Transverse colon (tissue), 4 donors: ENCODE results near the gene FRAS1. TPM values are rescaled to one million over a fixed set of nuclear protein-coding genes. Genes with fewer than 3 reads are reported as not detected.

Experiments
- DNase-seq: peaks from one replicate; pipeline ENCODE4 v3.0.0-alpha.2; 2019
- H3K27ac ChIP-seq, 4 donors: fragments of 200-600 bp; sonication (generic); 2 replicates each; pipeline ENCODE4 v1.5.1; 2016 to 2018; ENCODE audit warnings: inconsistent platforms in 4 of 4
- H3K27me3 ChIP-seq: fragments of 200-600 bp; sonication (generic); 2 replicates; pipeline ENCODE4 v1.5.1; 2017; ENCODE audit warnings: inconsistent platforms
- H3K36me3 ChIP-seq, 4 donors: fragments of 200-600 bp; sonication (generic); 2 replicates each; pipeline ENCODE4 v1.5.1; 2017 to 2019; ENCODE audit warnings: inconsistent platforms in 4 of 4
- H3K4me1 ChIP-seq, 4 donors: fragments of 200-600 bp; sonication (generic); 2 replicates each; pipeline ENCODE4 v1.5.1; 2017 to 2020; ENCODE audit warnings: inconsistent platforms in 4 of 4
- H3K4me3 ChIP-seq, 4 donors: fragments of 200-600 bp; sonication (generic); 1 replicate in 1 of 4; 2 replicates in 3 of 4; pipeline versions ENCODE4 v1.5.1 to v1.6.1; 2017 to 2019; ENCODE audit warnings: inconsistent platforms in 4 of 4
- H3K9me3 ChIP-seq, 2 donors: fragments of 200-600 bp; sonication (generic); 2 replicates each; pipeline ENCODE4 v1.5.1; 2017 to 2019; ENCODE audit warnings: inconsistent platforms in 2 of 2
- EP300 ChIP-seq: sonication (generic); formaldehyde crosslinking; IDR thresholded peaks from one replicate; pipeline ENCODE4 v1.6.1; 2017; ENCODE audit warnings: antibody characterized with exemption, low read depth
- POLR2A ChIP-seq: fragments of 450-650 bp; IDR thresholded peaks from one replicate; pipeline ENCODE4 v1.6.1; 2016; ENCODE audit warnings: antibody characterized with exemption, mild to moderate bottlenecking, moderate library complexity
- POLR2AphosphoS5 ChIP-seq, 3 donors: sonication (generic); formaldehyde crosslinking; IDR thresholded peaks; one replicate each; pipeline ENCODE4 v1.6.1; 2016; ENCODE audit warnings: antibody characterized with exemption in 3 of 3
- WGBS, 2 donors: methylation state at CpG; one replicate each; pipeline ENCODE4 v1.1.5; 2018; ENCODE audit warnings: low coverage in 1 of 2; 5-methylcytosine and 5-hydroxymethylcytosine counted together
- in situ Hi-C, 4 donors: fragments of 200-750 bp; cut with MboI; loops; one replicate each; pipeline versions ENCODE4 v1.15.0 to v1.15.1; 2017; ENCODE audit warnings: low sequenced_read_pairs in 3 of 4, low pct_ligation_motif_present in 1 of 4, low pct_unique_long_range_greater_than_20kb in 1 of 4
- intact Hi-C: fragments of 100-400 bp; cut with DNase I; formaldehyde crosslinking; loops from one replicate; pipeline ENCODE4 v1.15.1; 2023; ENCODE audit warnings: low total_unique reads
- total RNA-seq, 4 donors: library from RNA; depleted of rRNA; stranded (reverse); fragments of >200 nt; gene quantifications; one replicate each; pipeline ENCODE4 v1.1.0, GENCODE V29; 2016
- TF ChIP-seq, protein P1 (sequence below), 5 experiments: fragments of 200-600 bp in 3 of 5; fragments of 450-650 bp in 2 of 5; sonication (generic) in 3 of 5; IDR thresholded peaks; 1 replicate in 2 of 5; 2 replicates in 3 of 5; pipeline ENCODE4 v1.5.1; 2016 to 2017; ENCODE audit warnings: antibody characterized with exemption in 5 of 5, inconsistent platforms in 3 of 5, mild to moderate bottlenecking in 2 of 5, moderate library complexity in 1 of 5

FRAS1 gene
- total RNA-seq, 4 donors from 2014 or later, result 1.8 to 9.7 (median 3.1) TPM

DNA sequence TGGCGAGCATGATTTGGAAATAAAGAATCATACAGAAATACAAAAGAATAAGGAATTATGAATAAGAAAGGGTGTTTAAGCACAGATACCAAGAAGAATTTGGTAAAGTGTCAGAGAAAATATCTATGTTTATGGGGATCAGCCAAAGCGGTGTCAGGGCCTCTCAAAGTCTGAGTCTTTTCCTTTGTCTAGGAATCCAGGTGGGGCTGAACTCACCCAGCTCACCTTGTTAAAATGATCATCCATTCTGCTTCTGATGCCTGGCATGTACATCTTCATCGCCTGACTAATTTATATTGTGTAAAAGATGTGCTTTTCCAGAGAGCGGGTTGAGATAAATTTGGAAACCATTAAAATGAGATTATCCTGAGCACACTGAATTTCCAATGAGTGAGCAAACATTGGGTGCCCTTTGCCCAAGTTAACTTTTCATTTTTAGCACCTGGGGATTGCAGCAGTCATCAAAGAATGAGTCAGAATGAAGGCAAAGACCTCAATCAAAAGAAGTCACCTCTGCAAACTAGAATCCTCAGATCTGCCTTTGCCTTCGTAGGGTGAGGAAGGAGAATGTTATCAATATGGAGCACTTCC is 352.6 kb downstream of the FRAS1 start:
- Histone ChIP-seq H3K27me3 (no peaks in the 10 kb centered on the region), H3K27ac (no peak overlapping the region), H3K9me3 (no peaks in the 10 kb centered on the region), H3K4me3 (no peak overlapping the region), H3K4me1 (no peaks in the 10 kb centered on the region), H3K36me3 (no peaks in the 10 kb centered on the region)
- intact Hi-C loops, result no loop called here
- WGBS, 2 donors, result 77 to 79% methylated on average over 5 of the region's 5 CpGs
- TF ChIP-seq POLR2AphosphoS5 (IDR thresholded peaks at IDR 0.05) (no peak), EP300 (no peak), POLR2A (no peak)
- TF ChIP-seq, protein P1, sequence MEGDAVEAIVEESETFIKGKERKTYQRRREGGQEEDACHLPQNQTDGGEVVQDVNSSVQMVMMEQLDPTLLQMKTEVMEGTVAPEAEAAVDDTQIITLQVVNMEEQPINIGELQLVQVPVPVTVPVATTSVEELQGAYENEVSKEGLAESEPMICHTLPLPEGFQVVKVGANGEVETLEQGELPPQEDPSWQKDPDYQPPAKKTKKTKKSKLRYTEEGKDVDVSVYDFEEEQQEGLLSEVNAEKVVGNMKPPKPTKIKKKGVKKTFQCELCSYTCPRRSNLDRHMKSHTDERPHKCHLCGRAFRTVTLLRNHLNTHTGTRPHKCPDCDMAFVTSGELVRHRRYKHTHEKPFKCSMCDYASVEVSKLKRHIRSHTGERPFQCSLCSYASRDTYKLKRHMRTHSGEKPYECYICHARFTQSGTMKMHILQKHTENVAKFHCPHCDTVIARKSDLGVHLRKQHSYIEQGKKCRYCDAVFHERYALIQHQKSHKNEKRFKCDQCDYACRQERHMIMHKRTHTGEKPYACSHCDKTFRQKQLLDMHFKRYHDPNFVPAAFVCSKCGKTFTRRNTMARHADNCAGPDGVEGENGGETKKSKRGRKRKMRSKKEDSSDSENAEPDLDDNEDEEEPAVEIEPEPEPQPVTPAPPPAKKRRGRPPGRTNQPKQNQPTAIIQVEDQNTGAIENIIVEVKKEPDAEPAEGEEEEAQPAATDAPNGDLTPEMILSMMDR (IDR thresholded peaks at IDR 0.05), result no peak
- in situ Hi-C loops, result no loop called here
- DNase-seq, result no peak

GRCh38 chr4:78410225-78410624 is 353.1 kb downstream of the FRAS1 start:
- in situ Hi-C loops, result no loop called here
- TF ChIP-seq, protein P1 (IDR thresholded peaks at IDR 0.05), result no peak
- no peak for TF ChIP-seq POLR2A
- TF ChIP-seq EP300, result no peak
- Histone ChIP-seq H3K27ac (no peak overlapping the region), H3K36me3 (no peaks in the 10 kb centered on the region), H3K4me3 (no peak overlapping the region), H3K27me3 (no peaks in the 10 kb centered on the region), H3K9me3 (no peaks in the 10 kb centered on the region), H3K4me1 (no peaks in the 10 kb centered on the region)
- intact Hi-C loops, result no loop called here
- DNase-seq, result no peak

GRCh38 chr4:78410676-78411075 is 353.6 kb downstream of the FRAS1 start:
- Histone ChIP-seq H3K4me3 (no peak overlapping the region), H3K36me3 (no peaks in the 10 kb centered on the region), H3K27ac (no peak overlapping the region), H3K9me3 (no peaks in the 10 kb centered on the region), H3K27me3 (no peaks in the 10 kb centered on the region), H3K4me1 (no peaks in the 10 kb centered on the region)
- no peak for DNase-seq
- in situ Hi-C loops, result no loop called here
- TF ChIP-seq POLR2A (no peak), POLR2AphosphoS5 (IDR thresholded peaks at IDR 0.05) (no peak), EP300 (no peak)
- TF ChIP-seq, protein P1 (IDR thresholded peaks at IDR 0.05), result no peak
- intact Hi-C loops, result no loop called here
- 63 to 82% methylated on average over 1 of the region's 1 CpG for WGBS, 2 donors

- Histone ChIP-seq H3K36me3 (no peaks in the 10 kb centered on the region), H3K27ac (no peak overlapping the region), H3K9me3 (no peaks in the 10 kb centered on the region), H3K4me3 (no peak overlapping the region), H3K27me3 (no peaks in the 10 kb centered on the region), H3K4me1 (no peaks in the 10 kb centered on the region)
- DNase-seq, result no peak
- TF ChIP-seq EP300 (no peak), POLR2AphosphoS5 (IDR thresholded peaks at IDR 0.05) (no peak), POLR2A (no peak)
- TF ChIP-seq, protein P1 (IDR thresholded peaks at IDR 0.05), result no peak
- in situ Hi-C loops, result no loop called here
- intact Hi-C loops, result no loop called here
- WGBS, 2 donors, result 76 to 81% methylated on average over 6 of the region's 6 CpGs
These were observed 357.0 kb downstream of the FRAS1 start for GRCh38 chr4:78414116-78414515.
